Neural crest cell (in vitro differentiated cells): ENCODE results near the gene PRR29. TPM values are rescaled to one million over a fixed set of nuclear protein-coding genes. Genes with fewer than 3 reads are reported as not detected.
A peak's percentile ranks its signal among the peaks of the same experiment; 100 is the strongest.

Experiments used
- DNase-seq: peaks from one replicate; pipeline ENCODE4 v3.0.0; 2021; ENCODE audit warnings: low read depth, mixed read lengths, low spot score
- H3K27ac Mint-ChIP-seq: one replicate; pipeline ENCODE4 v1.8.0; 2021; ENCODE audit warnings: mild to moderate bottlenecking, mixed read lengths; ENCODE audit not compliant: unreplicated experiment
- H3K27me3 Mint-ChIP-seq: 2 replicates; pipeline ENCODE4 v1.8.0; 2021; ENCODE audit warnings: low read depth, mild to moderate bottlenecking, mixed read lengths
- H3K36me3 Mint-ChIP-seq: 2 replicates; pipeline ENCODE4 v1.8.0; 2021; ENCODE audit warnings: low read depth, mild to moderate bottlenecking, mixed read lengths
- H3K4me1 Mint-ChIP-seq: 2 replicates; pipeline ENCODE4 v1.8.0; 2021; ENCODE audit warnings: mixed read lengths
- H3K4me3 Mint-ChIP-seq: one replicate; pipeline ENCODE4 v1.8.0; 2021; ENCODE audit warnings: mild to moderate bottlenecking, mixed read lengths
- H3K9me3 Mint-ChIP-seq: 2 replicates; pipeline ENCODE4 v1.8.0; 2021; ENCODE audit warnings: mixed read lengths
- total RNA-seq: library from RNA; stranded (reverse); gene quantifications from 2 replicates; pipeline ENCODE4 v1.2.1, GENCODE V29; 2021
- TF ChIP-seq, protein P1 (sequence below): fragments of 200-600 bp; sonication (generic); conservative IDR thresholded peaks from 2 replicates; pipeline ENCODE4 v1.5.0; 2021; ENCODE audit warnings: antibody characterized with exemption, mild to moderate bottlenecking

The PRR29 gene
- total RNA-seq, 1 donor from 2014 or later, result 0.82 TPM

DNA sequence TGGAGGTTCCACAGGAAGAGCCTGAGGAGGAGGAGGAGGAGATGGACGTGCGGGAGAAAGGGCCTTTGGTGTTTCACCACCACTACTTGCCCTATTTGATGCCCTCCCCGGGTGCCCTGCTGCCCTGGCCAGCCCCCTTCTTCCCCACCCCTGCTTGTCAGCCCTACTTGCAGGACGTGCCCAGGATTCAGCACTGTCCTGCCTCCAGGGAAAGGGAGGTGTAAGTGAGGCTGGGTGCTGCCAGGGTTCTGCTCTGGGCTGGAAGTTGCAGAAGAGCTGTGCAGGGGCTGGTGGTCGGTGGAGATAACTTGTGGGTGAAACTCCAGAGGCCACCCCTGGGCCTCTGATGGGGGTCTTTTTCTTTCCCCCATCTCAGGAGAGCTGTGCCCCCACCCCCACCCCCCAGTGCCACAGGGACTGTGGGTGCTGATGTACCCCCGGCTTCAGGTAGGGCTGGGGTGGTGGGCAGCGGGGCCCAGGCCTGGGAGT is 3.0 kb downstream of the PRR29 start:
- H3K27ac Mint-ChIP-seq, result no peak overlapping the region
- no peaks in the 10 kb centered on the region for H3K36me3 Mint-ChIP-seq
- H3K27me3 Mint-ChIP-seq, result peaks cover 21% of the 10 kb centered on the region
- TF ChIP-seq, protein P1, sequence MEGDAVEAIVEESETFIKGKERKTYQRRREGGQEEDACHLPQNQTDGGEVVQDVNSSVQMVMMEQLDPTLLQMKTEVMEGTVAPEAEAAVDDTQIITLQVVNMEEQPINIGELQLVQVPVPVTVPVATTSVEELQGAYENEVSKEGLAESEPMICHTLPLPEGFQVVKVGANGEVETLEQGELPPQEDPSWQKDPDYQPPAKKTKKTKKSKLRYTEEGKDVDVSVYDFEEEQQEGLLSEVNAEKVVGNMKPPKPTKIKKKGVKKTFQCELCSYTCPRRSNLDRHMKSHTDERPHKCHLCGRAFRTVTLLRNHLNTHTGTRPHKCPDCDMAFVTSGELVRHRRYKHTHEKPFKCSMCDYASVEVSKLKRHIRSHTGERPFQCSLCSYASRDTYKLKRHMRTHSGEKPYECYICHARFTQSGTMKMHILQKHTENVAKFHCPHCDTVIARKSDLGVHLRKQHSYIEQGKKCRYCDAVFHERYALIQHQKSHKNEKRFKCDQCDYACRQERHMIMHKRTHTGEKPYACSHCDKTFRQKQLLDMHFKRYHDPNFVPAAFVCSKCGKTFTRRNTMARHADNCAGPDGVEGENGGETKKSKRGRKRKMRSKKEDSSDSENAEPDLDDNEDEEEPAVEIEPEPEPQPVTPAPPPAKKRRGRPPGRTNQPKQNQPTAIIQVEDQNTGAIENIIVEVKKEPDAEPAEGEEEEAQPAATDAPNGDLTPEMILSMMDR, result no peak
- no peaks in the 10 kb centered on the region for H3K9me3 Mint-ChIP-seq
- H3K4me3 Mint-ChIP-seq, result no peak overlapping the region
- peaks cover 12% of the 10 kb centered on the region for H3K4me1 Mint-ChIP-seq
- DNase-seq, result no peak

DNA sequence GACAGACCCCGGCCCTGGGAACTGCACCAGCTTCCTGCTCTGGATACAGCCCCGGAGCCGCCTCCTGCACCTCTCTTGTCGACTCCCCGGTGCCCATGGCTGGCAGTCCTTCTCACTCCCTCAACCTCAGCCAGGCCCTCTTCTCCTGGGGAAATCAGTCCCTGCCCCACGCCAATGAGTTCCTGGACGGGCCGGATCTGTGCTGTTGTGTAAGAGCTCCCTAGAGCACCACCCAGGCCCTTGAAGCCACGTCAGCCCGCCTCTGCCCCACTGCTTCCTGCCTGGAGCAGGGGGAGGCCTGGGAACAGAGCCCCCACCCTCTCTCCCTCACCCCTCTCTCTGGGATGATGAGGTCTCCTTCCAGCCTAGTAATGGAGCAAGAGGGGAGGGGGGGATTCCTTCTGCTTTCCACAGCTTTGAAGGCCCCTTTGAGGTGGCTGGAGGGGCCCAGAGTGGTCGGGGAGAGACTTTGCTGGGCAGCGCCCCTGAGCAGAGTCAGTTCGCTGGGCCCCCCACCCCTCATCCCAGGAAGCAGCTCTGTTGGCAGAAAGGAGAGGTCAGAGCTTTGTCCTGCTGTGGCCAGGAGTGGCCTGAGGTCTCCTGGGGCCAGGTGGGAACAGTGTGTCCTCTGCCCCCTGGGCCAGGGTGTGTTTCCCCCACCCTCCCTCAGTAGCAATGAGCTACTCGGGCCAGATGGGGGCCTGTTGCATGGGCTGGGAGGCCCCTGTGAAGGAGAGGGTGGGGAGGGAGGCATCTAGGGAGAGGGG is 3.8 kb downstream of the PRR29 start:
- Mint-ChIP-seq H3K36me3 (no peaks in the 10 kb centered on the region), H3K27me3 (peaks cover 13% of the 10 kb centered on the region), H3K4me1 (peaks cover 12% of the 10 kb centered on the region), H3K27ac (peak overlapping the region; percentile 71), H3K4me3 (no peak overlapping the region), H3K9me3 (no peaks in the 10 kb centered on the region)
- DNase-seq, result no peak
- TF ChIP-seq, protein P1, result no peak

DNA sequence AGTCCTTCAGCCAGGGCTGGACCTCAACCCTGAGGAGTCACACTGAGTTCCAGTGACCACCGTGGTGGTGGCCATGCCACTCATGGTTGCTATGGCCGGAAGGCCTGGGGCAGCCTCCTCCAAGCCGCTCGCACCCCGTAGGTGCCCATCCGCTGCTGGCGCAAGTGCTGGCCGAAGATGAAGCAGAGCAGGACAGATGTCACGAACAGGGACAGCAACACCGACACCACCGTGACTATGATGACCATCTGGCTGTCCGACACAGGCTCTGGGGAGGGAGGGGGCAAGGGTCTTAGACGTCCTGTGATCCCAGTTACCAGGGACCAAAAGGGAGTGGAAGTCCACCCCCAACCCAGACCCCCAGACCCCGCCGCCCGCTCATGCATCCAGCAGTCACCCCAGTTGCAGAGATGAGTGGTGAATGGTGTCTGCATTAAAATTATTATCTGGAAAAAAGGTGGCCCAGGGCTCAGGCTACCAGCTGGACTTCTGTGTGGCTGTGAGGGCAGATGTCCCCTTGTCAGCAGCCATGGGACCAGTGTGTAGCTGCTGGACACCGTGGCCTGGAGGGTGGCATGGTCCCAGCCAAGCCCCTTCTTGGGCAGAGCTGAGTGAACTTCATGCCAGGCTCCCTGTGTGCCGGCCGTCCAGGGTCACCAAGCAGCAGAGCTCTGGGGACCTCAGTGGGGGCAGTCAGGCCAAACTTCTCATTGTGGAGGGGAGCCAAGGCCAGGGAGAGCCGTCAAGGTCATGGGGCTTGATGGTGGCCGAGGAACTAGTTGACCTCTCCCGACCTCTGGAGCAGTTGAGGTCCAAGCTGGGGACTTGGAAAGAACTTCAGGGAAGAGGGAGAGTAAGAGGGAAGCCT is 4.7 kb downstream of the PRR29 start:
- Mint-ChIP-seq H3K4me3 (no peak overlapping the region), H3K36me3 (no peaks in the 10 kb centered on the region)
- DNase-seq, result no peak

DNA sequence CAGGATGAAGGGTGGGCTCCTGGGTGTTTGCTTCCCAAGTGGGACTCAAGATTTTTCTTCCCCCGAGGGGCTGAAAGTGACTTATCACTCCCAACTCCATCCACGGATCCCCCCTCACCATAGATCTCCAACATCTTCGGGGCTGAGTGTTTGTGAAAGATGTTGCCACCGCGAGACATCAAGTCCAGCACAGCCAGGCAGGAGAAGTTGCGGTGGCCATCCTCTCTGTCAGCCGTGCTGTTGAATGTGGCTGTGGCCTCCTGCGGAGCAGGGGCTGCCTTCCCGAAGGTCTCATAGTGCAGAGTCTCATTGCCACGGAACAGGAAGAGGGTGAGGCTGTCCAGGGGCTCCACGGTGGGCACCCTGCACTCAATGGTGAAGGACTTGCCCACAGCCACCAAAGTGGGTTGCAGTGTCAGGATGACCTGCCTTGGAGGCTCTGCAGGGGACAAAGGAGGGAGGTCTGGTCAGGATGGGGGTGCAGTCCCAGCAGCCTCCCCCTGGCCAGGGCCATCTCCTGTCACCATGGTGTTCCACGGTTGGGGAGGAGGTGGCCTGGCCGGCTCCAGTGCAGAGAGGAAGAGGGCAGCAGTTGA is 5.5 kb downstream of the PRR29 start:
- H3K27ac Mint-ChIP-seq, result no peak overlapping the region
- H3K4me1 Mint-ChIP-seq, result peaks cover 23% of the 10 kb centered on the region
- no peaks in the 10 kb centered on the region for H3K9me3 Mint-ChIP-seq
- H3K36me3 Mint-ChIP-seq, result no peaks in the 10 kb centered on the region
- no peak for DNase-seq
- TF ChIP-seq, protein P1, result no peak
- H3K4me3 Mint-ChIP-seq, result no peak overlapping the region
- peaks cover 10% of the 10 kb centered on the region for H3K27me3 Mint-ChIP-seq

More for the DNA sequence above, 4.7 kb downstream of the PRR29 start:
- TF ChIP-seq, protein P1, result no peak
- no peaks in the 10 kb centered on the region for H3K9me3 Mint-ChIP-seq
- H3K4me1 Mint-ChIP-seq, result peaks cover 17% of the 10 kb centered on the region
- H3K27me3 Mint-ChIP-seq, result peaks cover 10% of the 10 kb centered on the region
- no peak overlapping the region for H3K27ac Mint-ChIP-seq

DNA sequence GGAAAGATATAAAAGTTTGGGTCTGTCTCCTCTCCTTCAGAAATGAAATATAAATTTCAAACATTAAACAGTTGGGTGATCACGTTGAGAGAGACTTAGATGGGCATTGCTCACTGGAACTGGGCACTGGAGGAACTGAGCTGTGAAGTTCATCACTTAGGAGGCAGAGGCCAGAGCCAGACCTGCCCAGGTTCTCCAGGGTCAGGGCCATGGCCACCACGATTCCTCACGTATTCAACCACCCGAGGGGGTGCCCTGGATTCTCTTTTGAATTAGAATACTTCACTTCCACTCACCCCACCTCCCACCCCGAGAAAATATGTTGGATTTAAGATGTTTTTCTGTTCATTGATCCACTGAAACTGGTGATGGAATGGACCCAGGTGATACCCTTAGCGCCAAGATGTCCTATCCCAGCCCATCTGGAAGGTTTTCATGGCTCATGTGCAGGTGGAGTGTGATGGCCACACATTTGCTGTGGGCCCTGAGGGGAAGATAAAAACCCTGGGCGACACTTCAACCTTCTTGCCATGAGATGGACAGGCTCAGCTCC is 6.1 kb downstream of the PRR29 start:
- no peaks in the 10 kb centered on the region for H3K9me3 Mint-ChIP-seq
- H3K36me3 Mint-ChIP-seq, result no peaks in the 10 kb centered on the region
- H3K27ac Mint-ChIP-seq, result no peak overlapping the region
- TF ChIP-seq, protein P1, result no peak
- no peak overlapping the region for H3K4me3 Mint-ChIP-seq
- no peak for DNase-seq
- peaks cover 8% of the 10 kb centered on the region for H3K27me3 Mint-ChIP-seq
- H3K4me1 Mint-ChIP-seq, result peaks cover 22% of the 10 kb centered on the region
